Measurements from ENCODE around the gene EDN3. TPM values are rescaled to one million over a fixed set of nuclear protein-coding genes. Genes with fewer than 3 reads are reported as not detected.
"Not testable (repeated sequence)": the region's sequence is repeated elsewhere in the genome, so short reads cannot be mapped to it uniquely, and the experiment has no call there.

EDN3 gene
- total RNA-seq, 1 donor from 2014 or later, result 0.16 TPM

DNA sequence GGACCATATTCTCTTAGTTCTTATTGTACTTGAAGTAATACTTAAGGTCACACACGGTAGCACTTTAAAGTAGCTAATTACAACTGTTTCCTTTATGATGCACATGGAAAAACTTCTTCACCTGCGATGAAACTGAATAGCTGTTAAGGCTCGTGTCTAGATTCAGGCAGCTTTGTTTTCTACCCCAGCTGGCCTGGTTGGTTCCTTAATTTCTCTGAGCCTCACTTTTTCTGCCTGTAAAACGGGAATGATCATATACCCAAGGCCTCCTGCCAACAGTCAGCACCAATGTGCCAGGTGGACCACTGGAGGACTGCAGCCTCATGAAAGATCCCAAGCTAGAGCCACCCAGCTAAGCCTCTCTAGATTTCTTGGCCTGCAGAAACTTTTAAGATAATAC is 35.0 kb downstream of the EDN3 start:
- DNase-seq (ENCODE audit: low spot score), result no peak

DNA sequence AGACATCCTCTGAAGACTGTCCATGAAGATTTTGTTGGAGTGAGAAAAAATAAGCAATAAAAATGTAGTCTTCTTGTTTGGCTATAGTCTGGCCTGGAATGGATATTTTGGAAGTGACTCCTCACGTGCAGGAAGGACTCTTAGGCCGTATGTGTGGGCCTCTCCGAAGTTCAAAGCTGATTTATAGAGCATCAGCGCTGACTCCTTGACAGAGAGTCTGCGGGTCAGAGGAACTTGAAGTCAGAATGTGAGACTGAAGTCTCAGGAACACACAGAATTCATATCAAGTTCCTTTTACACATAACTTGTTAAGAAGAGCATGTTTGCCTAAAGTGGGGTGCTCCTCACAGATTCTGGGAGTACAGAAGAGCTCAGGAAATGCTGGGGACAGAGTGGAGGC is 36.1 kb downstream of the EDN3 start:
- no peak for DNase-seq (ENCODE audit: low spot score)

DNA sequence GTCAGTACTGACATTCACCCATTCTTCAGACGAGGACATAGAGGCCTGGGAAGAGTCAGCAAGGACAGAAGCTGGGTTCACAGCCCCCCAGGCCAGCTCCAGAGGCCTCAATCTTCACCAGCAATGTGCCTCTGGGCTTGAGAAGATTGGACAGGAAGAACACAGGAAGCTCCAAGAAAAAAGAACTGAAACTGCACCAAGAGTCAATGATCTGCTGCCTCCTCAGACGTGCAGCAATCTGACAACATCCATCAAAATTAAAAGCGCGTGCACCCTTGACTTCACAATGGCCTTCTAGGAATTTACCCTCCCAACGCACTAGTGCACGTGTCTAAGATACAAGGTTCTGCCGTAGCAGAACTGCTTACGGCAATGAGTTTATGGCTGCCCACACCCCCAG is 38.0 kb downstream of the EDN3 start:
- not testable (repeated sequence) for DNase-seq (ENCODE audit: low spot score)

DNA sequence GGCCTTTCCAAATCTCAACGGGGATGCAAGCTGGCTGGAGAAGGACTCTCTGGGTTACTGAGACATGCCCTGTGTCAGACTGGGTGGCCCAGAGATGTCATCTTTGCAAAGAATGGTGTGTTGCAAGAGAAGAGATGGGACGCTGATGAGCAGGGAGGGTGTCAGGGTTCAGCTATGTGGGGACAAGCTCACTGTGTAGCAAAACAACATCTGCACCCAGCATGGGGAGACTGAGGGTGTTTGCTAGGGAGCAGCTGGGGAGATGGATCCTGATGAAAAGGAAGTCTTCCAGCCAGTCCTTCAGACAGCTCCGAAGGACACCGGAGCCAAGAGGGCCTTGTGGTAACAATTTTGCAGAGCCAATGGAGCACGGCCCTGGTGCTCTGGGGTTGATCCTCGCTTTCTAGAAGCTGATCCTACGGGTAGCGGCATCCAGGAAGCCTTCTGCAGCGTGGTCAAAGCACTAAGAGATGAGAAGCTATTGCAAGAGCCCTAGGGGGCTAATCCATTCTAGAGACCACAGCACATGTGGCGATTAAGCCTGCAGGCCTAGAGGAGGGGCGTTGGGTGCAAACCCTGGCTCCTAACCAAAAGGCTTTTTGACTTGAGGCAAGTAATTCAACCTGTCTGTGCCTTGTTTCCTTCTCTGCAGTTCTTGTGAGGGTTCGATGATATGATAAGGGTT is 39.9 kb downstream of the EDN3 start:
- DNase-seq (ENCODE audit: low spot score), result no peak

DNA sequence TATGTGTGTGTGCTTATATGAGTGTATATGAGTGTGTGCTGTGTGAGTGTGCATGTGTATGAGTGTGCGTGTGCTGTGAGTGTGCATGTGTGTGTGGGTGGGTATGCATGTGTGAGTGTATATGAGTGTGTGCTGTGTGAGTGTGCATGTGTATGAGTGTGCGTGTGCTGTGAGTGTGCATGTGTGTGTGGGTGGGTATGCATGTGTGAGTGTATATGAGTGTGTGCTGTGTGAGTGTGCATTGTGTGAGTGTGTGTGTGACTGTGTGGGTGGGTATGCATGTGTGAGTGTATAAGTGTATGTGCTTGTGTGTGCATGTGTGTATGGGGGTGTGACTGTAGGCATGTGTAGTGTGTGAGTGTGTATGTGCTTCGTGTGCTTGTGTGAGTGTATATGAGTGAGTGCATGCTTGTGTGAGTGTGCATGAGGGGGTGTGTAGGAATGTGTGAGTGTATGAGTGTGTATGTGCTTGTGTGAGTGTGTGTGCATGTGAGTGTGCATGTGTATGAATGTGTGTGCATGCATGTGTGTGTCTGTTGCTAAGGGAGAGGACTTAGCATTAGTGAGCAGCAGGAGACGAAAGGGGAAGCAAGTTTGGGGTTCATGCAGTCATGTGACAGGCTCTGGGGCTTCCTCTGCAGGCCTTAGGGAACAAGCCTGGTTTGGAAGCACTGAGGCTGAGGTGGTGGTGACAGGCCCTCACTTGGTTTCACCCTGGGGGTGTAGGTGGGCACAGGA is 41.0 kb downstream of the EDN3 start:
- DNase-seq (ENCODE audit: low spot score), result not testable (repeated sequence)

DNA sequence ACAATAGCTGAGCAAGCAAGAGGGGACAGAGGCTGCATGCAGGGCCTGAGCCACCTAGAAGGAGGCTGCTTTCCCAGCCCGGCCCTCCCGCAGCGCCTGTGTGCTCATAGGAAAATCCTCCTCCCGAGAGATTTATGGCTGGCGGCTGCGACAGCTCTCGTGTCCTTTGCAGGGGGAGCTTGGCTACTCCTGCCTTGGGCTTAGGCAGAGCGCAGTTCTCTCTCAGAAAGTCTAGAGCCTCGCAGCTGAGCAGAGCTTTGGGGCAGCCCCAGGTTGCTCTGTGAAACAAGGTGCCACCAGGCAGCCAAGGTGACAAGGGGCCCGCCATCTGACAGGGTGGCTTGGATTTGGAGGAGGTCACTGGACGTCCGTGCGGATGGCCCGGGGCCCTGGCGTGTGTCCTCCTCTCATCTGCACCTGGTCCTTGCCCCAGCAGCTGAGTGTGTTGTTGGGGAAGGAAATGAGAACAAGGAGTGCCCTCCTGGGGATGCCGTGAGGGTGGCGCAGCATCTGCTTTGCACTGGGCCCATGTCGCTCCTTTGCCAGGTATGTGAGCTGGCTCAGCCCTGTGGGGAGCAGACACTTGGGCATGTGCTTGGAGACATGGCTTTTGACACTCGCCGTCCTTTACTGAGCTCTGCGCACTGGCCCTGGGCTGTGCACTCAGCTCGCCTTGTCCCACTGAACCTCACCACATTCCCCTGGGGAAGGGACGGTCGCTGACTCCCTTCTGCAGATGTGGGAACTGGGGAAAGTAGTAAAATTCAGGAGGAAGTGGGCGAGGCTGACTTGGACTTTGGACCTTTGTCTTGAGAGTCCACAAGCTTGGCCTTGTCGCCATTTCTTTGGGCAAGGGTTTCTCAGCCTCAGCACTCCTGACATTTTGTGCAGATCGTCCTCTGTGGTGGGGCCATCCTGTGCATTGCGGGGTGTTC is 41.9 kb downstream of the EDN3 start:
- no peak for DNase-seq (ENCODE audit: low spot score)

DNA sequence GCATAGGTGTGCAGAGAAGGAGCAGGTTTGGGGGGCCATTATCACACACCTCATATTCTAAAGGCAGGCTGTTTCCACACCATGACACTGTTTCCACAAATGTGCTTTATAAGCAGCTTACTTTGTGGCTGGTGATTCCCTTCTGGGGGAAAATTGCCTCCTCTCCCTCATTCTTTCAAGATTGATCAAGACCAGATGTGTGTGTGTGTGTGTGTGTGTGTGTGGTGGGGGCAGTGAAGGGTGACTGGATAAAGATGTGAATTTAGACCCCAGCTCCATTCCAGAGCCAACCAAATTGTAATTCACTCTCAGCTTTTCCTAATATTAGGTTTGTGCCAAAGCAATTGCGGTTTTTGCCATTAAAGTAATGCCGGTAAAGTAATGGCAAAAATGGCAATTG is 45.6 kb downstream of the EDN3 start:
- no peak for DNase-seq (ENCODE audit: low spot score)

DNA sequence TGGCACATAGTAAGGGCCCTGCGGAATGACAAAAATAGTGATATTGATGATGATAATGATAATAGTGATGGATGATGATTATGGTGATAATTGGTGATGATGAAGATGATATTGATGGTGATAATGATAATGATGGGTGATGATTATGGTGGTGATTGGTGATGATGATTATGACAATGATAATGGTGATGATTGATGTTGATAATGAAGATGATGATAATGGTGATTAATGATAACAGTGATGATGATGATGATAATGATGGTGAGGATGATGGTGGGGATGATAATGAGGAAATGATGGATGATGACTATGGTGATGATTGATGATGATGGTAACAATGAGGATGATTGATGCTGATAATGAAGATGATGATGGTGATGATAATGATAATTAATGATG is 48.9 kb downstream of the EDN3 start:
- DNase-seq (ENCODE audit: low spot score), result no peak

DNA sequence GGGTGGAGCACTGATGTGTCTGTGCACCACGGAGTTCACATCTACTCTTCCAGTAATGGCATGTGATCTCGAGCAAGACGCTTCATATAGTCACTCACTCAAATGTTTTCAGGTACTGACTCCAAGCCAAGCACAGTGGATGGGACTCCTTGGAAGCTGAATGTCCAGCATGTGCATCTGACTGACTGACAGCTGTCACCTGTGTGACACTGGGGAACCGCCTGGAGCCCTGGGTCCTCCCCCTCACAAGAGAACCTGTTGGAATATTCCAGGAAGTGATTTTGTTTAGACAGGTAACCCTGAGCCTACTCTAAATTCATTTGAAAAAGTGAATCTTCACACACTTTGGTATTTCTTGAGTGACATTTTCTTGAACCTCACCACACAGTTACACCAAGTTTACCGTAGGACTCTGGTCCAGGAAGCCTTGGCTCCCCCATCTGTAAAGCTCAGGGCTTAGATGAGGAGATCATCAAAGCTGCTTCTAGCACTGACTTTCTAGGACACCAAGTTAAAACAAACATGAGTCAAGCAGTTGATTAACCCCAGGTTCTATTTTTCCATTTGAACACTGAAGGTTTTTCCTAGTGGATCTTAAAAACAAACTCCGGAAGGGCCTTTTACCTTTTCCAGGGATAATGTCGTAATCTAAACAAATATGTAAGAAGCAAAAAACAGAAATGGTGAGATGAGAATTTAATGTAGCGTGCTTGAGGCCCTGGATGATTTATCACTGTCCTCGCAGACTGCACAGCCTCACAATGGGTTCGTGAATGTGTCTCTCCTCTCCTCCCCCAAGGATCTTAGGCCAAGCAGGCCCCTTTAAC is 50.1 kb downstream of the EDN3 start:
- no peak for DNase-seq (ENCODE audit: low spot score)

DNA sequence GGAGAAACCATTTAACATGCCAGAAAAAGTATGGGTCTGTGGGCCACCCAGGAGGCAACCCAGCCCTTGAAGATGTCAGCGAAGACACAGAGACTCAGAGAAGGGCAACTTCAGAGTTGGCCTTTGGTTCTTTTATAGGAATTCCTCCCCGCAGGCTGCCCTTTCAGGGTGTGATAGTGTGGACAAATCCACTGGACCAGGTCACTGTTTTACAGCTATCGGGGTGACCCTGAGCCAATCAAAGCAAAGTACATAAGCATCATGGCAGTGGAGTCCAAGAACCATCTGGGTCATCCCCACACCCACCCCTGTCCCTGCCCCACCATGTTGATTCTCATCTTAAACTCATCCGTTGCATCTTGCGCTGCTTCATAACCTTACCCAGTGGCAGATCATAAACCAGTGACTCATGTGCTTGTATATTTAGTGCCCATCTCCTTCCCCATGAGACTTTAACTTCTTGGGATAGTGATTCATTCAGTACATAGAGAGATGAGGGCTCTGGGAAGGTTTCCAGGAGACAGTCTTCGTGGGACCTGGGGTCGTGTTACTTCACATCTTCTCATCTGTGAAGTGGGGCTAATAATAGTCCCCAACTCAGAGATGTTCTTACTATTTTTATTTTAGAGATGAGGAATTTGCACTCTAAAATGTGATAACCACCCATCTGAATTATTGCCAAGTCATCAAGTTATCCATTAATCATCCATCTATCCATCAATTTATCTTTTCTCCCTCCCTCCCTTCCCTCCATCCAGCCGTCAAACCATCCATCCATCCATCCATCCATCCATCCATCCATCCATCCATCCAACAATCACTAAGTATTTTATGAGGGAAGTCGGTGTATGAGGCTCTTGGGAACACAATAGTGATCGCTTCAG is 51.0 kb downstream of the EDN3 start:
- no peak for DNase-seq (ENCODE audit: low spot score)

DNA sequence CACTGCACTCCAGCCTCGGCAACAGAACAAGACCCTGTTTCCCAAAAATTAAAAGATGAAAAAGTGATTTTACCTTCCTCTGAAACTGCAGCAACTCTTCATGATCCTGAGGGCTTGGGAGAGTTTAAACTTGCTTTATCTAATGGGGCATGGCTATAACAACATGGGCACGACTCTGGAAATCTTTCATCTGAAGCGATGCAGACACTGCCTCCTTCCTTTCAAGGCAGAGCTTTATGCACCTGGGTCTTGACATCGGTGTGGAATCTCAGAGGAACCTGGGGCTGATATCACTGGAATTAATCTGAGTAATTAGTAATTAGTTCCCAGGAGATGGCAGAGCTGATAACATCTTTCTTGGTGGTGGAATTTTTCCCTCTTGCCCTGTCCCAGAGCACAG is 52.1 kb downstream of the EDN3 start:
- DNase-seq (ENCODE audit: low spot score), result no peak

DNA sequence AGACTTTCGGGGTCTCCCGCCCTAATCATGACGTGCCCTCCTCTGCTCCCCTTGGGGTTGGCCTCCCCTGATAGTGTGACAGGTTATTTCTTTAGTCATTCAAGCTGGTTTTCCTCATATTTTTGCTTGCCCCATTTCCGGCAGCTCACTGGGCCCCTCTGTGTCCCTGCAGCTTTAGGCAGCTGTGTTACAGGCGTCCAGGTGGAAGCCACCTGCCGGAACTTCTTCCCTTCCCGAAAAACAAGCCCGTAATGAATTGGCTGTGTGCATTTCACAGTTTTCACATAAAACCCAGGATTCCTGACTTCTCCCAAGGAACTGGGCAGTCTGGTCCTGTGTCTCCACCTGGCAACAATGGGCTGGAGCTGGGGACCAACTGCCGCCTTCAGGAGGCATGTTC is 52.6 kb downstream of the EDN3 start:
- no peak for DNase-seq (ENCODE audit: low spot score)

DNA sequence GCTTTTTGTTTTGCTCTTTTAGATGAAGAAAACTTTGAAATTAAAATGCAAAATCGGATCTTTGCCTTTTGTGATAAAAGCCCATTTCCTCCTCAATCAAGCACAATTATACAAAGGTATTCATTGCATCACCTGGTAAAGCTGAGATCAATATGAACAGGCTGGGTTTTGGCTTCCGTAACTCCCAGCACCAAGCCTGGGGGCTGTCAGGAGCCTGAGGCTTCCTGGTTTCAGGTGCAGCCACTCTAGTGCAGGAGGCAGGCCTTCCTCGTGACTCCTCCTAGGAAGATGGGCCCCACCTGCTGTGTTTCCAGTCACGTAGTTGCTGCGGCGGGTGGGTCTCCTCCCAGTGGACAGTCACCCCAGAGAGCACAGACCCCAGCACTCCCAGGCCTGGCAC is 54.0 kb downstream of the EDN3 start:
- DNase-seq (ENCODE audit: low spot score), result no peak

DNA sequence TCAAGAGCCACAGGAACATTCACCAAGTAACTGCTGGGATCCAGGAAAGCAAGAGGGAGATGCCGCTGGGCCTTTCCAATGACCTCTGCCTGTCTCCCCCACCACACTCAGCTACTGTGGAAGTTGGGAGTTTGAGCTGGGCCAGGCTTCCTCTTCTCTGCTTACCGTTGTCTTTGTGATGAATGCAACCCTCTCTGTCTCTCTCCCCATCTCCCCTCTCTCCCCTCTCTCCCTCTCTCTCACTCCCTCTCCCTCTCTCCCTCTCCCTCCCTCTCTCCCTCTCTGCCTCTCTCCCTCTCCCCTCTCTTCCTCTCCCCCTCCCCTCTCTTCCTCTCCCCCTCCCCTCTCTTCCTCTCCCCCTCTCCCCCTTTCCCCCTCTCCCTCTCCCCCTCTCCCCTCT is 54.8 kb downstream of the EDN3 start:
- DNase-seq (ENCODE audit: low spot score), result no peak

DNA sequence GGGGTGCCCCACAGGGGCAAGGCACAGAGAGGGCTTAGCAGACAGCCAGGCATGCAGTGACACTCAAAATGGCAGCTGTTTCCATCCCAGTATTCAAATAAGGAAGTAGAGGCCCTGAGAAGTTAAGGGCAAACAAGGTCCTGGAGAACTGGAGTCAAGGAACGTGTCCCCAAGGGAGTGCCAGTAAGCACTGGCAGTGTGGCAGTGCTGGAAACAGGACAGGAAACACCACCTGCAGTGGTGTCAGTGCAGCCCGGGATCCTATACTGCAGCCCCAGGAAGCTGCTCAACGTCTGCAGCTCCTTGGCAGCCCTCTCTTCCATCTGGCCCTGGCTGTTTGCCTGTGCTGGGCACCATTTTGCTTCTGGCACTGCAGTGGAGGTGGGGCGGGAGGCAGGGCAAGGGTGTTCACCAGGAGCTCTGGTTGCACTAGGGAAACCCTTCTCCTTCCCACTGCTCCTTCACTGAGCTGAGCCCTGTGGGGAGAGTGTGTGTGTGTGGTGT is 56.3 kb downstream of the EDN3 start:
- DNase-seq (ENCODE audit: low spot score), result no peak

DNA sequence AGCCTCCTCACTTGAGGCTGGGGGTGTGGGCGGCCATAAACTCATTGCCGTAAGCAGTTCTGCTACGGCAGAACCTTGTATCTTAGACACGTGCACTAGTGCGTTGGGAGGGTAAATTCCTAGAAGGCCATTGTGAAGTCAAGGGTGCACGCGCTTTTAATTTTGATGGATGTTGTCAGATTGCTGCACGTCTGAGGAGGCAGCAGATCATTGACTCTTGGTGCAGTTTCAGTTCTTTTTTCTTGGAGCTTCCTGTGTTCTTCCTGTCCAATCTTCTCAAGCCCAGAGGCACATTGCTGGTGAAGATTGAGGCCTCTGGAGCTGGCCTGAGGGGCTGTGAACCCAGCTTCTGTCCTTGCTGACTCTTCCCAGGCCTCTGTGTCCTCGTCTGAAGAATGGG is 58.4 kb downstream of the EDN3 start:
- not testable (repeated sequence) for DNase-seq (ENCODE audit: low spot score)

DNA sequence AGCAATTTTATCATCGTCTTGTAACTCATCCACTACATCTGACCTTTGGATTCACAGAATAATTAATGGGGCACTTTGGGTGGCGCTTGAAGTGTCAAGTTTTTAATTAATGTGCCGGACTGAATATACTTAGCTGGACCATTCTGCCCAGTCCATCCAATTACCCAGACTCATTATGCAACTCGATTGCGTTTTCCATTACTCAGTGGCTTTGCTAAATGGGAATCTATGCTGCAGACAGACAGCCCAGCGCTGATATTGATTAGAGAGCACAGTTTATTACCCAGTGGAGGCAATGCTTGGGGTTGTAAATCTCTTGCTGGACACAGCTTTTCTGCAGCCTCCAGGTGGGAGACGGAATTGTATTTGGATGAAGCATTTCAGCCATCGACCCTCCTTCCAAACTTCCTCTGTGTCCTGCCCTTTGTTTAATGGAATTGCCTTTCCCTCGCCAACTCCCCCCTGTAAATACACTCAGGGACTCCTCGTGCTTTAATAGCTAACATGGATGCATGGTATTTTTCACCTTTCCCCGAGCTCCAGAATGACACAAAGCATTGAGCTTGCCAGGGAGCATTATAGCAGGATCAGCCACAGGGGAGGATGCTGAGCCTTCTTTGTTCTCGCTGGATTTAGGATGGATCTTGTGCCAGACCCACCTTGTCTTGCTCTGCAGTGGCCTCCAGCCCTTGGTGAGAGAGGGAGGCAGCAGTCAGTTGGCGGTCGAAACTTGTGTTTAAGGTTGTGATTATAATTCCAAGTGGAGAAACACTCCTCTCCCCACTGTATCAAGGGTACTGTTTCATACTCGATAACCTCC is 59.7 kb downstream of the EDN3 start:
- no peak for DNase-seq (ENCODE audit: low spot score)

DNA sequence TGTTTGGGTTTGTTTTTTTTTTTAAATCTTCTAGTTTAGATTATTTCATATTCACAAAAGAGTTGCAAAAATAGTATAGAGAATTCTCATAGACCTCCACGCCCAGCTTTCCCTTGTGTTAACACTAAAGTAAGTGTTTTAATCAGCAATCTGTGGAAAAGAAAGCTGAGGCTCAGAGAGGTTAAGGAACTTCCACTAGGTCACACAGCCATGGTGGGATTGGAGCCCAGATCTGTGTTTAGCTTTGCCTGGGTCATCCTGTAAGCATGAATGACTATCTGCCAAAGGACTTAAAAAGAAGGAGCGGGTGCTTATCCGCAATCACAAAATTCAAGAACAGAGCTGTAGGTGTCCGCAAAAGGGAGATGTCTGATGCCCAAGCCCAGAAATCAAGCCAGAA is 60.5 kb downstream of the EDN3 start:
- DNase-seq (ENCODE audit: low spot score), result no peak

DNA sequence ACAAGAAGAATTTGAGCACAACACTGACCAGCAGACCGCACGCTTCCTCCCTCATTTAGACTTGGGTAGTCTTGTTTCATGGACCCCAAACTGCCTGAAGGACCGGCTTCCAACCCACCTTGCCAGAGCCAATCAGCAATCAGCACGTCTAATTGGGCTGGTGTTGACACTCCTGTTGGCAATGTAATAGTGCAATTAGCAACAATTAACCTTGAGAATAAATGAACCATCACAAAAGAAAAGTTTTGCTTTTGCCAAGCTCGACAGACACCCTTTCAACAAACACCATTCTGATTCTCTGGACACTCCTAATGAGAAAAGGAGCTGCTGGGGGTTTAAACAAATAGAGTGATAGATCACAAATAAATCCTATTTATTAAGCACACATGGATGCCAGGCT is 61.0 kb downstream of the EDN3 start:
- no peak for DNase-seq (ENCODE audit: low spot score)

DNA sequence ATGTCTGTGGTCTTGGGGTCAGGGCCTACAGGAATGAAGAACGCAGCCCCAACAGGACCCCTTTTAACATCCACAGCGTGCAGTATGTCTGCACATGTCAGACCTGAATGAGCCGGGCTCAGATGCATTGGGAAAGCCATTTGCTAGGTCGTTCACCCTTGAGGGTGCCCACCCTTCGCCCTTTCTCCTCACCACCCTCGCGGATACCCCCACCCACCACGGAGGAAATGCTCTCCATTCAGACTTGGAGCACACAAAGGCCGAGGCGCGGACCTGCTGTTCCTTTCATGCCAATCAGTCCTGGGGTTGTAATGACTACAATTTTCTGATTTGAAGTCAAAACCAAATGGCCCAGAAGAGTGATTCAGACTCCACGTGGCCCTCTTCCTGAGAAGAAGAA is 62.7 kb downstream of the EDN3 start:
- no peak for DNase-seq (ENCODE audit: low spot score)
